Right atrium auricular region (tissue), 2 donors: ENCODE results near the gene ATXN7. TPM values are rescaled to one million over a fixed set of nuclear protein-coding genes. Genes with fewer than 3 reads are reported as not detected.

ENCODE experiments used
- DNase-seq: peaks from one replicate; pipeline ENCODE4 v3.0.0-alpha.2; 2019; ENCODE audit warnings: low spot score
- H3K27ac ChIP-seq, 2 donors: fragments of 200-600 bp; sonication (generic); 1 replicate in 1 of 2; 2 replicates in 1 of 2; pipeline ENCODE4 v1.5.1; 2016 to 2019
- H3K27me3 ChIP-seq, 2 donors: fragments of 200-600 bp; sonication (generic); one replicate each; pipeline versions ENCODE4 v1.5.1 to v1.6.0; 2017 to 2019
- H3K36me3 ChIP-seq: fragments of 200-600 bp; sonication (generic); one replicate; pipeline ENCODE4 v1.5.1; 2016
- H3K4me1 ChIP-seq, 2 donors: fragments of 200-600 bp; sonication (generic); one replicate each; pipeline versions ENCODE4 v1.5.1 to v1.6.0; 2017 to 2019
- H3K4me3 ChIP-seq, 2 donors: fragments of 200-600 bp; sonication (generic); 1 replicate in 1 of 2; 2 replicates in 1 of 2; pipeline ENCODE4 v1.5.1; 2017 to 2019; ENCODE audit warnings: mild to moderate bottlenecking in 1 of 2, moderate library complexity in 1 of 2
- H3K9me3 ChIP-seq, 2 donors: fragments of 200-600 bp; sonication (generic); one replicate each; pipeline ENCODE4 v1.5.1; 2019
- total RNA-seq, 2 donors: library from RNA; depleted of rRNA; stranded (reverse); fragments of >200 nt; gene quantifications; one replicate each; pipeline ENCODE4 v1.1.0, GENCODE V29; 2016
- TF ChIP-seq, protein P1 (sequence below), 2 donors: fragments of 200-600 bp; sonication (generic); IDR thresholded peaks; one replicate each; pipeline ENCODE4 v1.5.1; 2019; ENCODE audit warnings: antibody characterized with exemption in 2 of 2

ATXN7 gene
- total RNA-seq, 2 donors from 2014 or later = 13.9 to 15.5 TPM

DNA sequence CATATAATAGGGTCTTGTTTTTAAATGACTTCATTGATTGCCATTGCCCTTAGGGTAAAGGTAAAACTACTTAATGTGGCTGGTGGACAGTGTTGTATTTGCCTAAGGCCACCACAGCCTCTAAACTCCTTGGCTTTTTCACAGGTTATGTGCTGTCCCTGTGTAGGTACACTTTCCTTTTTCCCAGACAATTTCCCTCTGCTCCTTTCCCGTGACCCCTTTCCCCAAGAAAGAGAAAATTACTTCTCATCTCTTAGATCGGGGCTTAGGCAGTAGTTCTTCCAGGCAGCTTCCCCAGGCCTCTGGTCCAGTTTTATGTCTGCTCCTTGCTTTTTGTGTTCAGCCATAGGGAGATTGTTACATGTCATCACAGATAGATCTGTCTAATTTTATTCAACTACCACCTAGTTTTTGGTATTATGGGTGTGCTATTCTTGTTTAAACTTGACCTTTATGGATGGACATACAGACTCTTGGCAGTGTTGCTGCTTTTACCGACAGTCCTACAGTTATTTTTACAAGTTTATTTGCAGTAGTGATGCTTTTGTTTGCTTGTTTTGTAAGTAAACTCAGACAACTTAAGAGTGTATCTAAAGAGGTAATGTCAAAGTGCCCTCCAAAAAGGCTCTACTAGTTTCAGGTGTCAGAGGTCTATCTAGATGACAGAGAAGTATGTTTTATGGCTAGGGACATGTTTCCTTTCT is 69.0 kb downstream of the ATXN7 start:
- H3K4me1 ChIP-seq = peaks cover 0 to 40% of the 10 kb centered on the region in 2 donors
- H3K36me3 ChIP-seq = no peaks in the 10 kb centered on the region
- DNase-seq = no peak
- TF ChIP-seq, protein P1, sequence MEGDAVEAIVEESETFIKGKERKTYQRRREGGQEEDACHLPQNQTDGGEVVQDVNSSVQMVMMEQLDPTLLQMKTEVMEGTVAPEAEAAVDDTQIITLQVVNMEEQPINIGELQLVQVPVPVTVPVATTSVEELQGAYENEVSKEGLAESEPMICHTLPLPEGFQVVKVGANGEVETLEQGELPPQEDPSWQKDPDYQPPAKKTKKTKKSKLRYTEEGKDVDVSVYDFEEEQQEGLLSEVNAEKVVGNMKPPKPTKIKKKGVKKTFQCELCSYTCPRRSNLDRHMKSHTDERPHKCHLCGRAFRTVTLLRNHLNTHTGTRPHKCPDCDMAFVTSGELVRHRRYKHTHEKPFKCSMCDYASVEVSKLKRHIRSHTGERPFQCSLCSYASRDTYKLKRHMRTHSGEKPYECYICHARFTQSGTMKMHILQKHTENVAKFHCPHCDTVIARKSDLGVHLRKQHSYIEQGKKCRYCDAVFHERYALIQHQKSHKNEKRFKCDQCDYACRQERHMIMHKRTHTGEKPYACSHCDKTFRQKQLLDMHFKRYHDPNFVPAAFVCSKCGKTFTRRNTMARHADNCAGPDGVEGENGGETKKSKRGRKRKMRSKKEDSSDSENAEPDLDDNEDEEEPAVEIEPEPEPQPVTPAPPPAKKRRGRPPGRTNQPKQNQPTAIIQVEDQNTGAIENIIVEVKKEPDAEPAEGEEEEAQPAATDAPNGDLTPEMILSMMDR (IDR thresholded peaks at IDR 0.05) = no peak
- H3K27ac ChIP-seq = no peak overlapping the region
- H3K4me3 ChIP-seq = no peak overlapping the region
- no peaks in the 10 kb centered on the region for H3K9me3 ChIP-seq
- no peaks in the 10 kb centered on the region for H3K27me3 ChIP-seq

DNA sequence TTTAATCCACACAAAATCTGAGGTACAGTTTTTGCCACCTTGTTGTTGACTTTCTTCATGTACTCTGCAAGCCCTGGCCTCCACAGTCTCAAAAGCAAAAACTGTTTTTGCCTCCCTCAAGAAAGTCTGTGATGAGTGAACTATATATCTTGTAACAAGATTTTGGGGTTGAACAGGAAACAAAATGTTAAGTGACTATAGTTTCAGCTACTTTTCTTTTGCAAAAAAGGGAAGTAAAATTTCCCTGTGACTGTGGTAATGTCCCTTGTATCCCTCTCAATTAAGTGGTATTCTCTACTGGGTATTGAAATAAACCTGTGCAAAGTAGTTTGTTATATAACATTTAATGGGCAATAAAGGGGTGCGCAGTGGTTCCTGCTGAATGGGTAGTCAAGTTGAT is 69.8 kb downstream of the ATXN7 start:
- no peak overlapping the region for H3K27ac ChIP-seq
- H3K4me1 ChIP-seq = peaks cover 0 to 44% of the 10 kb centered on the region in 2 donors
- no peak overlapping the region for H3K4me3 ChIP-seq
- no peaks in the 10 kb centered on the region for H3K27me3 ChIP-seq
- no peaks in the 10 kb centered on the region for H3K9me3 ChIP-seq
- TF ChIP-seq, protein P1 (IDR thresholded peaks at IDR 0.05) = no peak
- DNase-seq = no peak
- no peaks in the 10 kb centered on the region for H3K36me3 ChIP-seq

DNA sequence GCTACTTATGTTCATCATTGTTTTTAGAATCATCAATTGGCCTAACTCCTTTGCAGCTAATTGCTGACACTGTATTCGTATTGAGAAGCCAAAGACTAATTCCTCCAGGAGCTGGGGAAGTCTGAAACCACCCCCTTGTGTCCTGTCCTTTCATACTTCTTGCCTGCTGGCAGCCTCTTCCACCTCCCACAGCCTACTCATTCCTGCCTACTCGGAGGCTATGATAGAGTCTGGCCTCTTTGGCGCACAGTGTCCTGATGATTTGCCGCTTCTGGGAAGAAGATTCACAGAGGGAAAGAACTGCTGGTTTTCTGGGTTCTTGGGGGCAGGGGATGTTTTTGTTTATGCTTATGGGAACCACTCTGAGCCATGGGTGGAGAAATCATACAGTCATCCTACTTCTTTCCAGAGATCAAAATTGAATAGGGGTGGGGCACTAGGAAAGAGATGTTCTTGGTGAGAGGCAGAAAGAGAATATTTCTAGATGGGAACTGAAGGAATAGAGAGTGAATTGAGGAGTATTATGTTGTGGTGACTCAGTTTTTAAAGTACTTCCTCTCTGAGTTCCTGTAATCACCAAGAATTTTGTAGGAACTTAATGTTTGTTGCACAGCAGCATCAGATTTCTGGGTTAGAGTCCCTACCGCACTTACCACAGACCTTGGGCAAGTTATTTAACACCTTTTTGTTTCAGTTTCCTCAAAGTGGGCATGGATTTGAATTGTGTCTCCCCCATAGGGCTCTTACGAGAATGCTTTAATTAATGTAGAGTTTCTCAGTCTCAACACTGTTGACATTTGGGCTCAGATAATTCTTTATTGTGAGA is 70.6 kb downstream of the ATXN7 start:
- no peaks in the 10 kb centered on the region for H3K9me3 ChIP-seq
- TF ChIP-seq, protein P1 (IDR thresholded peaks at IDR 0.05) = no peak
- no peak for DNase-seq
- H3K4me3 ChIP-seq = no peak overlapping the region
- H3K27me3 ChIP-seq = no peaks in the 10 kb centered on the region
- peak overlapping the region in 1 of 2 donors; percentile 10 for H3K27ac ChIP-seq
- no peaks in the 10 kb centered on the region for H3K36me3 ChIP-seq
- H3K4me1 ChIP-seq = peaks cover 0 to 45% of the 10 kb centered on the region in 2 donors

DNA sequence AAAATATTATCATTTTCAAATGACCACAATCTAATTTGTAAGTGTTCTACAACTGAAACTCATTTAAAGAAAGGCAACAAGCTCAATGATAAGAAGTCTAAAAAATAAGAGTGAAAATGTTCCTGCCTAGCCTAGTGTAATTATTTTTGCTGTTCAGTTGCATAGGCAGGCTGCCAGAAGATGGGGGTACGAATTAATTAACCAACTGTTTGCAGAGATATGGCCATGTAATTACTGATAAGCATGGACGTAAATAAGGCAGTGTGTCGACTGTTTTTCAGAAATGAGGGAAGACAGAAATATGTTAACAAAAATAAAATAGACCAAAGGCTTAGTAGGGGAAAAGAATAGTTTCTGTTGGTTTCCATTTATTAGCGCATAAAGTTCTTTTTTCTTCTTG is 73.3 kb downstream of the ATXN7 start:
- H3K4me1 ChIP-seq = peaks cover 0 to 37% of the 10 kb centered on the region in 2 donors
- no peaks in the 10 kb centered on the region for H3K27me3 ChIP-seq
- no peak overlapping the region for H3K4me3 ChIP-seq
- no peaks in the 10 kb centered on the region for H3K36me3 ChIP-seq
- TF ChIP-seq, protein P1 (IDR thresholded peaks at IDR 0.05) = no peak
- H3K9me3 ChIP-seq = no peaks in the 10 kb centered on the region
- DNase-seq = no peak
- H3K27ac ChIP-seq = no peak overlapping the region

DNA sequence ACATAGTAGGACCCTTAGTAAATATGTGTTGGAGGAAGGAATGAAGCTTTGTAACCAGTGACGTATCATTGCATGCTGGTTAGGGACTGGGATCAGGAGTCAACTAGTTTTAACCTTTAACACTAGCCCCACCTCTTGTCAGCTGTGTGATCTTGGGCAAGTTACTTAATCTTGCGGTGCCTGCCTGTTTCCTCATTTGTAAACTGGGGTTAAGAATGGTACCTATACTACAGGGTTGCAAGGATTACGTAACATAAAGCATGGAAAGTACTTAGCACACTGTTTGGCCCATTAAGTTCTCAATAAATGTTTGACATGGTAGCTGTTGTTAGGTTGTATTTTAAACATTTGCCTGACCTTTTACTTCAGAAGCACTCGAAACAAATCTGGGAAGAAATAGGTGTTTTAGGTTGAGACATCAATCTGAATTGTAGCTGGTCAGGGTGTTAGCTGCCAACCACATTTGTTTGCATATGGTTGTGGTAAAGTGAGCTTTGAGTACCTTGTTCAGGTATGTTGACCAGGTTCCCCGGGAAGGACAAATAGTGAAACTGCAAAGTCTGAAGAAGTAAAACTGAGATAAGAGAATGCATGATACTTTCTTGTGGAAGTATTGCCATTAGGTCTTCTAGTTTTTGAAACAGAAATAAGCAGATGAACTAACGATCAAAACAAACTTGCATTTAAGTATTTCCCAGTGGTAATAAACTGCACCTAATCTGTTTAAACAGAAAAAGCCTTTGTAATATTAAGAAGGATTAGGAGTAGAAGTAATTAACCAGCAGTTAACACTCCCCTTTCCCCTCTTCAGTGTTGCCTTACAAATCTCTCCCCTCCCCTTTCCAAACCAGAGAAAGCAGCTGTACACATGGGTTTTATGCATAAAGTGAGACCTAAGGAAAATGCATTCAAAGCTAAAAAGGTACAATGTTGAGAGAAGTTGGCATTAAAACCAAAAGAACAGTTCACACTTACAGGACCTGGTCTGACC is 74.3 kb downstream of the ATXN7 start:
- H3K4me1 ChIP-seq = peaks cover 0 to 26% of the 10 kb centered on the region in 2 donors

More for the DNA sequence above, 74.3 kb downstream of the ATXN7 start:
- DNase-seq = no peak
- Histone ChIP-seq H3K9me3 (no peaks in the 10 kb centered on the region), H3K36me3 (no peaks in the 10 kb centered on the region), H3K4me3 (no peak overlapping the region), H3K27me3 (no peaks in the 10 kb centered on the region), H3K27ac (no peak overlapping the region)
- TF ChIP-seq, protein P1 (IDR thresholded peaks at IDR 0.05) = no peak
